B cell (primary cell): ENCODE data around the gene CCR6. TPM values are rescaled to one million over a fixed set of nuclear protein-coding genes. Genes with fewer than 3 reads are reported as not detected.

Experiments used
- ATAC-seq: fragments of 200-7000 bp; cut with Tn5 transposase; one replicate; pipeline ENCODE4 v1.10.0; 2021; ENCODE audit warnings: low read depth, mild to moderate bottlenecking, moderate number of reproducible peaks, moderate library complexity
- CTCF ChIA-PET: fragments of 350-600 bp; sonication (Branson Sonifier 250); formaldehyde crosslinking; loops from one replicate; lab custom pipeline; 2021; ENCODE audit warnings: antibody characterized with exemption, inconsistent platforms; lab: Charles Lee
- POLR2A ChIA-PET: fragments of 350-600 bp; sonication (Branson Sonifier 250); formaldehyde crosslinking; loops from one replicate; lab custom pipeline; 2021; ENCODE audit warnings: antibody characterized with exemption; lab: Charles Lee
- DNase-seq: peaks from one replicate; pipeline ENCODE4 v3.0.0; 2013
- H2AFZ ChIP-seq: 2 replicates; pipeline ENCODE4 v1.6.1; 2012; ENCODE audit warnings: mild to moderate bottlenecking, low read depth, low read length; ENCODE audit not compliant: insufficient read depth, poor library complexity, severe bottlenecking
- H3K27ac ChIP-seq, 2 donors: 1 replicate in 1 of 2; 2 replicates in 1 of 2; pipeline ENCODE4 v1.5.1; 2012 to 2013; ENCODE audit warnings: low read length in 2 of 2, mild to moderate bottlenecking in 2 of 2, moderate library complexity in 1 of 2
- H3K27me3 ChIP-seq, 4 experiments: fragments of 200-600 bp in 1 of 4; sonication (generic) in 1 of 4; replicated peaks in 1 of 4; 1 replicate in 2 of 4; 2 replicates in 2 of 4; pipeline versions ENCODE4 v1.6.1 to v1.7.0; 2013 to 2016; ENCODE audit warnings: low read length in 3 of 4, mild to moderate bottlenecking in 2 of 4, mixed read lengths in 1 of 4, moderate library complexity in 1 of 4; ENCODE audit not compliant: insufficient read depth in 4 of 4, control insufficient read depth in 3 of 4; ENCODE audit errors: control extremely low read depth in 1 of 4
- H3K36me3 ChIP-seq, 2 experiments: replicated peaks in 1 of 2; 1 replicate in 1 of 2; 2 replicates in 1 of 2; pipeline versions ENCODE4 v1.6.1 to v1.7.1; 2013; ENCODE audit warnings: low read length in 1 of 2; ENCODE audit not compliant: insufficient read depth in 2 of 2, control insufficient read depth in 1 of 2; ENCODE audit errors: control extremely low read depth in 1 of 2, extremely low read depth in 1 of 2
- H3K4me1 ChIP-seq, 2 donors: fragments of 200-600 bp in 1 of 2; sonication (generic) in 1 of 2; 1 replicate in 1 of 2; 2 replicates in 1 of 2; pipeline versions ENCODE4 v1.5.1 to v1.6.1; 2013 to 2017; ENCODE audit warnings: low read length in 2 of 2; ENCODE audit not compliant: control insufficient read depth in 2 of 2, insufficient read depth in 2 of 2
- H3K4me2 ChIP-seq: replicated peaks from 2 replicates; pipeline ENCODE3; 2012; ENCODE audit warnings: mild to moderate bottlenecking, low read depth, low read length; ENCODE audit not compliant: poor library complexity, severe bottlenecking
- H3K4me3 ChIP-seq, 5 experiments: fragments of 200-600 bp in 1 of 5; sonication (generic) in 1 of 5; 1 replicate in 3 of 5; 2 replicates in 2 of 5; pipeline versions ENCODE4 v1.5.1 to v1.7.0; 2011 to 2016; ENCODE audit warnings: low read length in 4 of 5, mild to moderate bottlenecking in 4 of 5, low read depth in 2 of 5, control low read depth in 1 of 5, moderate library complexity in 1 of 5; ENCODE audit not compliant: insufficient read depth in 1 of 5; ENCODE audit errors: control extremely low read depth in 1 of 5, extremely low read depth in 1 of 5
- H3K79me2 ChIP-seq: fragments of 200-600 bp; sonication (generic); one replicate; pipeline ENCODE4 v1.6.0; 2016; ENCODE audit warnings: low read length; ENCODE audit not compliant: control insufficient read depth, insufficient read depth
- H3K9ac ChIP-seq: fragments of 200-600 bp; sonication (generic); 2 replicates; pipeline ENCODE4 v1.6.1; 2017; ENCODE audit warnings: mild to moderate bottlenecking, low read length, moderate library complexity
- H3K9me3 ChIP-seq, 3 donors: one replicate each; pipeline versions ENCODE4 v1.6.1 to v1.7.1; 2013; ENCODE audit warnings: low read length in 2 of 3; ENCODE audit not compliant: control insufficient read depth in 2 of 3, insufficient read depth in 1 of 3; ENCODE audit errors: control extremely low read depth in 1 of 3
- H4K20me1 ChIP-seq: 2 replicates; pipeline ENCODE4 v1.6.0; 2012; ENCODE audit warnings: mild to moderate bottlenecking, low read length; ENCODE audit not compliant: insufficient read depth, control insufficient read depth, poor library complexity, severe bottlenecking
- H3K27ac Mint-ChIP-seq: one replicate; pipeline ENCODE4 v1.8.0; 2021; ENCODE audit warnings: mixed read lengths
- H3K27me3 Mint-ChIP-seq: one replicate; pipeline ENCODE4 v1.8.0; 2021; ENCODE audit warnings: mixed read lengths
- H3K4me1 Mint-ChIP-seq: one replicate; pipeline ENCODE4 v1.8.0; 2021; ENCODE audit warnings: mixed read lengths
- H3K4me3 Mint-ChIP-seq: one replicate; pipeline ENCODE4 v1.8.0; 2021; ENCODE audit warnings: mixed read lengths
- H3K9me3 Mint-ChIP-seq: one replicate; pipeline ENCODE4 v1.8.0; 2022; ENCODE audit warnings: mixed read lengths; ENCODE audit not compliant: insufficient read depth
- CTCF ChIP-seq: fragments of 200-600 bp; IDR thresholded peaks from one replicate; pipeline ENCODE4 v1.8.0; 2022; ENCODE audit warnings: antibody characterized with exemption, mild to moderate bottlenecking
- EZH2 ChIP-seq: IDR thresholded peaks from 2 replicates; pipeline ENCODE4 v1.6.1; 2012; ENCODE audit warnings: borderline replicate concordance, low read depth, mild to moderate bottlenecking, moderate library complexity, low read length; ENCODE audit not compliant: insufficient read depth, poor library complexity, severe bottlenecking
- WGBS: methylation state at CpG from one replicate; pipeline ENCODE4 v1.1.5; 2013; ENCODE audit warnings: missing lambda C conversion rate; ENCODE audit not compliant: insufficient coverage; 5-methylcytosine and 5-hydroxymethylcytosine counted together
- intact Hi-C: fragments of 100-400 bp; cut with micrococcal nuclease; formaldehyde crosslinking; loops from one replicate; pipeline ENCODE4 v1.10.0; 2022
- polyA plus RNA-seq: library from polyadenylated mRNA; depleted of rRNA; stranded (reverse); fragments of >200 nt; gene quantifications from 2 replicates; pipeline ENCODE4 v1.2.3, GENCODE V29; 2012
- total RNA-seq, 2 donors: library from RNA; stranded (reverse); fragments of 120-200 nt in 1 of 2; gene quantifications; 1 replicate in 1 of 2; 2 replicates in 1 of 2; pipeline versions ENCODE4 v1.2.3 to v1.2.4, GENCODE V29; 2013 to 2022

CCR6 gene
- total and polyA plus RNA-seq, 2 donors (not counting 1 experiment from before 2014, with no cell fraction given): 18.2 to 30.9 TPM

- WGBS: 63% methylated on average over 6 of the region's 15 CpGs
- TF ChIP-seq CTCF (no peak), EZH2 (no peak)
- Histone ChIP-seq H2AFZ (peak overlapping the region; percentile 39), H4K20me1 (peaks cover 2% of the 10 kb centered on the region), H3K27ac (no peak overlapping the region), H3K27me3 (no peaks in the 10 kb centered on the region), H3K9ac (peak overlapping the region; percentile 42), H3K9me3 (no peaks in the 10 kb centered on the region), H3K36me3 (peaks cover 0 to 6% of the 10 kb centered on the region in 2 experiments), H3K4me2 (peak overlapping the region; percentile 34), H3K4me1 (peaks cover 23 to 28% of the 10 kb centered on the region in 2 donors), H3K79me2 (peaks cover 57% of the 10 kb centered on the region), H3K4me3 (peak overlapping the region in 3 of 5 experiments; percentile 35 to 52 (median 40))
- no peak for ATAC-seq
- DNase-seq: no peak
- H3K27me3 Mint-ChIP-seq: no peaks in the 10 kb centered on the region
- no peaks in the 10 kb centered on the region for H3K9me3 Mint-ChIP-seq
- H3K27ac Mint-ChIP-seq: peak overlapping the region; percentile 20
- POLR2A ChIA-PET: interaction anchor here (0.7 kb wide), 1 partner anchor 18 kb away, joined by 3 read pairs; no protein-coding TSS in a partner anchor
- intact Hi-C loops: no loop called here
- CTCF ChIA-PET: interaction anchor here (1.1 to 21.7 kb wide), 4 partner anchors 22 to 359 kb away, joined by 4 to 437 read pairs (median 4); partner anchors contain the start of gene CCR6
- peak overlapping the region; percentile 57 for H3K4me3 Mint-ChIP-seq
- peaks cover 33% of the 10 kb centered on the region for H3K4me1 Mint-ChIP-seq
Observed at GRCh38 chr6:167146135-167146534, 23.2 kb downstream of the CCR6 start.

GRCh38 chr6:167146977-167147376, 24.1 kb downstream of the CCR6 start:
- H3K4me3 ChIP-seq: peak overlapping the region in 2 of 5 experiments; percentile 35 to 40
- TF ChIP-seq CTCF (no peak), EZH2 (no peak)
- peak overlapping the region; percentile 5 for H2AFZ ChIP-seq
- ChIA-PET POLR2A (no interaction called here), CTCF (interaction anchor here (21.7 kb wide), 1 partner anchor 23 kb away, joined by 437 read pairs; the partner anchor contains the start of gene CCR6)
- ATAC-seq: no peak
- intact Hi-C loops: no loop called here
- H3K4me1 ChIP-seq: peaks cover 23 to 28% of the 10 kb centered on the region in 2 donors
- Mint-ChIP-seq H3K9me3 (no peaks in the 10 kb centered on the region), H3K4me1 (peaks cover 33% of the 10 kb centered on the region), H3K4me3 (no peak overlapping the region), H3K27ac (no peak overlapping the region), H3K27me3 (no peaks in the 10 kb centered on the region)
- no peaks in the 10 kb centered on the region for H4K20me1 ChIP-seq
- DNase-seq: no peak
- no peaks in the 10 kb centered on the region for H3K9me3 ChIP-seq
- H3K4me2 ChIP-seq: peak overlapping the region; percentile 34
- H3K9ac ChIP-seq: peak overlapping the region; percentile 42
- no peaks in the 10 kb centered on the region for H3K36me3 ChIP-seq
- WGBS: 89% methylated on average over 16 of the region's 16 CpGs
- no peak overlapping the region for H3K27ac ChIP-seq
- no peaks in the 10 kb centered on the region for H3K27me3 ChIP-seq
- peaks cover 50% of the 10 kb centered on the region for H3K79me2 ChIP-seq
